GM12892 (cell line): ENCODE measurements around the gene PYROXD2.

ENCODE experiments used
- POLR2A ChIP-seq: IDR thresholded peaks from 2 replicates; pipeline ENCODE4 v1.6.1; 2011; ENCODE audit warnings: low read depth, low read length, control low read depth
- POLR2AphosphoS5 ChIP-seq: IDR thresholded peaks from 2 replicates; pipeline ENCODE4 v1.6.1; 2011; ENCODE audit warnings: low read depth, low read length, control low read depth

DNA sequence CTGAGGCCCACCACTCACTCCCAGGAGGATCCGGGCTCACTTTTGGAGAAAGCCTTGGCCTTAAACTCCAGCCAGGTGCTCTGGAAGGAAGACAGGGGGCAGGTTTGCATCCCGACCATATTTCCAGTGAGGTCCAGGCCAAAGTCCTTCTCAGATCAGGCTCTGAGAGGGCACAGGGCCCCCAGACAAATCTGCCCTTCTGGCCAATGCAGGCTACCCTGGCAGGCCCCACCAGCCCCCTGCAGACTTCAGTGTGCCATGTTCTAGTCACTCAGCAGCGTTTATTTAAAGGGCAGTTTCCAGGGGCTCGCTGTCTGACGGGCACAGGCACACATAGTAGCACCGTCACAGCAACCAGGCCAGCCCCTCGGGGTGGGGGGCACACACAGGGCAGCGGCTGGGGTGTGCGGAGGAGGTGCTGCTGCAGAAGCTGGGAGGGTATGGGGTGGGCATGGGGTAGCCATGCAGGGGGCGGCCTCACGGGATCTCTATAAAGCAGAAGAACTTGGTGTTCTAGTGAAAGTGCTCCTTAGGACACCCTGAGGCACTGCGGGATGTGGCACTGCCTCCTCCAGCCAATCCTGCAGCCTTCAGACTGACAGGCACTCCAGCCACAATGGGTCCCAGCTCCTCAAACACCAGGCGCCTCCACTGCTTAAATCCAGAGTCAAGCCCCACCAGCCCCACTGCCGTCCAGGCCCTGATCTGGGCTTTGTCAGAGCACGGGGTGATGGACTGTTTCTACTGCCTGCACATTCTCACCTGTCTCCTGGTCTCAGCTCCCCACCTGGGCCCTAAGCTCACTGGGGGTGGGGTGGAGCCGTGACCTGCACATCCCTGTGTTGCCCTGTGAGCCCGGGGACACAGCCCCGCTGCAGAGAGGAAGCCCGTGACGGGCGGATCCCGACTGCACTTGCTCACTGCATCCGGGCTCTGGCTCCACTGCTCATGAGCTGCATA is 9.6 kb upstream of the PYROXD2 start:
- no peak for TF ChIP-seq POLR2A
- TF ChIP-seq POLR2AphosphoS5 = no peak
